Stimulated activated CD8-positive, alpha-beta memory T cell treated with anti-CD3 and anti-CD28 coated beads, Interleukin-15, amount 100 ng/mL, for 24 hours (primary cell): ENCODE data around the gene MAST1.
A peak's percentile ranks its signal among the peaks of the same experiment; 100 is the strongest.
"Not testable (repeated sequence)": the region's sequence is repeated elsewhere in the genome, so short reads cannot be mapped to it uniquely, and the experiment has no call there.

Experiments used
- DNase-seq: peaks from one replicate; pipeline ENCODE4 v3.0.0-alpha.2; 2020; ENCODE audit warnings: low read depth

Gene MAST1

DNA sequence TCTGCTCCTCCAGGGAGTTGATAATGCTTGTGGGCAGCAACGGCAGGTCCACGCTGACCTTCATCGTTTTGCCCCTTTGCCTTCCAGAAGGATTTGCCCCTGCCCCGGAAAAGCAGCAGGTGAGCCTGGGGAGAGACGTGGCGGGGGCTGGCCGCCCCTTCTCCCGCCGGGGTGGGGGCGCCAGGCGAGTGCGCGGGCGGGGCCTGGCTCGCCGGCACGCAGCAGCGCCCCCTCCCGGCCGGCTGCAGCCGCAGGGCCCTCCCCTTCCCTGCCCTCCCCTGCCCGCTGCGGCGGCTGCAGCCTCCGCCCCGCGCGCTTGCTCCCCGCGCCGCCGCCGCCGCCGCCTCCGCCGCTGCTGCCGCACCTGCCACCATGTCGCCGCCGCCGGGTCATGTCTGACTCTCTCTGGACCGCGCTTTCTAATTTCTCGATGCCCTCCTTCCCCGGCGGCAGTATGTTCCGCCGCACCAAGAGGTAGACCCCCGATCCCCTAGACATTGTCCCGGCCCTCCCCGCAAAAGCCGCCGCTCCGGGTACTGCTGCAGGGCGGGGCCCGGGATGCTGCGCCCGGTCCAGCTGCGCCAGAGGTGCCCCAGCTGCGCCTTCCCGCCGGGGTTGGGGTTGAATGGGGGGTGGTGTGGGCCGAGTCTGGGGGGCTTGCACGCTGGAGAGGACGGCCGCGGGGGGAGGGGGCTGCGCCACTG is at the start of gene MAST1:
Gene MAST1, plus strand, starts transcription at position 334 of the 704 bp plus-strand sequence. Its CDS starts 58 bp downstream, at position 392.
- no peak for DNase-seq

DNA sequence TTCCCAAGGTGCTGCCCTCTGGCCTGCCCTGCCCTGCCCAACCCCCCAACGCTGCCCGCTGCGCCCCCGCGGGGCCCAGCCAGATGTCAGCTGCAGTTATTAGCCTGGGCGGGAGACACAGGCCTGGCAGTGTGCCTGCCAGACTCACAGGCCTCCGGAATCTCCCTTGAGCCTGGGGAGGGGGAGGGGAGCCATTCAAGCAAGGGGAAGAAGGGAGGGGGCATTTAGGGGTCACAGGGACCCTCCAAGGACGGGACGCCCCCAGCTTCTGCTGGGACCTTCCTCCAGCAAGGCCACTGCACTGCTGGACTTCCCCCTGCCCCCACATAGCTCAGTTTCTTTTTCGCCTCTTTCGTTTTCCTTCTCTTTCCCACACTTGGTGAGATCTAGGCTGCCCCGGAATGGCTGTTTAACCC is 49.6 kb upstream of the MAST1 start:
- no peak for DNase-seq

DNA sequence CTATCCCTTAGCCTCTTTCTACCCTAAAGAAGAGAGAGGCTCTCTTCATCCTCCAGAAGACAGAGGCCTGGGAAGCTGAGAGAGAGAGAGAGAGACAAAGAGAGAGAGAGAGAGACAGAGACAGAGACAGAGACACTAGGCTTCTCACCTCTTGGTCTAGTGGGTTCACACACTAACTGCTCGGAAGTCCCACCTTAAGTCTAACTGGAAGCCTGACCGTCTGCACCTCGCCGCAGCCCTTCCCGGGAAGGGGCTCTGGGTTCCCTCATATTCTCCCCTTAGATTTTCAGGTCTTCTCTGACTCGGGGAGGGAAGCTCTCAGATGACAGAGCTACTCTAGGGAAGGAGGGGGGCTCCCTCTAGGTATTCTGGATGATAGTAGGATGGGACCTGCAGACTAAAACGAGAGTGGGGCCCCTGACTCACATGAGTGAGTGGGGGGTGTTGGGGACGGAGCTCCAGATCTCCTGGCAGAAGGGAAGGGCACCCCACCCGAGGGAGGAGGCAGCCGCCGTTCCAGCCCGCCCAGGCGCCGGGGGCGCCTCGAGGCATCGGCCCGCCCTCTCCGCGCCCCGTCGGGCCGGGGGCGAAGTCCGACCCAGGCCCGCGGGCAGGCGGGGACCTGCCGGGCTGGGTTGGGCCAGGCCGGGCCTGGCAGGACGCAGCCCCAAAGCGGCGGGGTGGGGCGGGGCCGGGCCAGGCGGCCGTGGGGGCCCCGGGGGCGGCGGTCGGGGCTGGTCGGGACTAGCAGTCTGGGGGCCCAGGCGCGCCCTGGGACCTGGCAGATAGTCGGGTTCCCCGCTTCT is 49.0 kb upstream of the MAST1 start:
- no peak for DNase-seq

DNA sequence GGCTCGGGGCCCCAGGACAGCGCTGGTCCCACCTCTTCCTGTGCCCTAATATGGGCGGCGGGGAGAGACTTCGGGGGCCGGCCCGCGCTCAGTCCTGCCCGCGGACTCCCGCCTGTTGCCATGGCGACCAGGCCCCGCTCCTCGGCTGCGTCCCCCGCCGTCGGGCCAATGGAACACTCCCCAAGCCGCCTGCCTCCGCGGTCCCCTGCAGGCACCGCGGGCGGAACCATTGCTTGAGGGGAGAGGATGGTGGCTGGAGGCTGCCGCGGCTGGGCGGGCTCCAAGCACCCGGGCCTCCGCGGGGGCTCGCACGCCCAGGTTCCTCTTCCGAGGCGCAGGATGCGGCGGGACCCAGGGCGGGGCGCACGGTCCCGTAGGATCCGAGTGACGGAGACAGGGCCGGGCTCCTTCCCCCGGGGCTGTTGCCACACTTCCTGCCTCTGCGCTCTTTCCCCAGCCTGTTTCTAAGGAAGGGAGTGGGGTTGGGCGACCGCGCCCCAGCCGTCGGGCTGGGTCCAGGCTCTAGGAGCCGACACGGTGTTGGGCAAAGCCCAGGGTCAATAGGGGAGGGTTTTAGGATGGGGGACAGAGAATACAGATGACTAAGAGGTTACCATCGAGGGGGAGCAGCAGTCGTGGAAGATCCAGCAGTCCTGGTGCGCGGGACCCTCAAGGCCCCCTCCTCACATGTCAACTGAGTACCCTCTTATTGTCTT is 48.3 kb upstream of the MAST1 start:
- DNase-seq = peak; percentile 84

DNA sequence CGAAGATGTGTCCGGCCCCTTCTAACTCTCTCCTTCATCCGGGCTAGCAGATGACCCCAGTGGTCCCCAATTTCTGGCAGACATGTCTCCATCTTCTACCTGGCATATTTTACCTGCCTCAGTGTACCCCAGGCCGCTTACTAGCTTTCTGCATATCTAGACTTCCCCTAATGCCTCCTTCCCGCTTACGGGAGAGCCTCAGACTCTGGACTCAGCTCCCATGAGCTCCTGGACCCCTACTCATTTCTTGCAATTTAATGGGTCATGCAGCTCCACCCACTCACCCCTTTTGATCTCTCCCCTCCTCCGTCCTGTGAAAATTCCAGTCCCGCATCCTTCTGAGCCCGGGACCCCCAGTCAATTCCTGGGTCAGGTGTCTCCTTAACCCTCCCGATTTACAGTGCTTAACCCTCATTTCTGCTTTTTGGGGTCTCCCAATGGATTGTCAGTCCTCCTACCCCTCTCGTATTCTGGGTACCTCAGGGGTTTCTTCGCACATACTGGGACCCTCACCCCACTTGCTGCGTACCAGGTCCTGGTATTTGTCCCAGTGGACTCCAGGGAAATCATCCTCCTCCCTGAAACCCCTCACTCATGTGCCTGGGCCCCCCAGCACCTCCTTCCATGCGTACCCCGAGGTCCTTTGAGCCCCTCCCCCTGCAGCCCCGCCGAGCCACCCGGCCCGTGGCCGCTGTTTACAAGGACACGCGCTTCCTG is 47.5 kb upstream of the MAST1 start:
- DNase-seq = no peak

DNA sequence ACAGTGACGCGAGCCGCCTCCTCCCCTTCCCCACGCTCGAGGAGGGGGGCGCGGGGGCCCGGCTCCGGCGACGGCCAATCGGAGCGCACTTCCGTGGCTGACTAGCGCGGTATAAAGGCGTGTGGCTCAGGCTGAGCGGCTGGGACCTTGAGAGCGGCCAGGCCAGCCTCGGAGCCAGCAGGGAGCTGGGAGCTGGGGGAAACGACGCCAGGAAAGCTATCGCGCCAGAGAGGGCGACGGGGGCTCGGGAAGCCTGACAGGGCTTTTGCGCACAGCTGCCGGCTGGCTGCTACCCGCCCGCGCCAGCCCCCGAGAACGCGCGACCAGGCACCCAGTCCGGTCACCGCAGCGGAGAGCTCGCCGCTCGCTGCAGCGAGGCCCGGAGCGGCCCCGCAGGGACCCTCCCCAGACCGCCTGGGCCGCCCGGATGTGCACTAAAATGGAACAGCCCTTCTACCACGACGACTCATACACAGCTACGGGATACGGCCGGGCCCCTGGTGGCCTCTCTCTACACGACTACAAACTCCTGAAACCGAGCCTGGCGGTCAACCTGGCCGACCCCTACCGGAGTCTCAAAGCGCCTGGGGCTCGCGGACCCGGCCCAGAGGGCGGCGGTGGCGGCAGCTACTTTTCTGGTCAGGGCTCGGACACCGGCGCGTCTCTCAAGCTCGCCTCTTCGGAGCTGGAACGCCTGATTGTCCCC is 46.8 kb upstream of the MAST1 start, which contains the start of gene JUNB:
Gene JUNB, plus strand, starts transcription at position 142 of the 706 bp plus-strand sequence. Its CDS starts 286 bp downstream, at position 428.
- peak; percentile 89 for DNase-seq

DNA sequence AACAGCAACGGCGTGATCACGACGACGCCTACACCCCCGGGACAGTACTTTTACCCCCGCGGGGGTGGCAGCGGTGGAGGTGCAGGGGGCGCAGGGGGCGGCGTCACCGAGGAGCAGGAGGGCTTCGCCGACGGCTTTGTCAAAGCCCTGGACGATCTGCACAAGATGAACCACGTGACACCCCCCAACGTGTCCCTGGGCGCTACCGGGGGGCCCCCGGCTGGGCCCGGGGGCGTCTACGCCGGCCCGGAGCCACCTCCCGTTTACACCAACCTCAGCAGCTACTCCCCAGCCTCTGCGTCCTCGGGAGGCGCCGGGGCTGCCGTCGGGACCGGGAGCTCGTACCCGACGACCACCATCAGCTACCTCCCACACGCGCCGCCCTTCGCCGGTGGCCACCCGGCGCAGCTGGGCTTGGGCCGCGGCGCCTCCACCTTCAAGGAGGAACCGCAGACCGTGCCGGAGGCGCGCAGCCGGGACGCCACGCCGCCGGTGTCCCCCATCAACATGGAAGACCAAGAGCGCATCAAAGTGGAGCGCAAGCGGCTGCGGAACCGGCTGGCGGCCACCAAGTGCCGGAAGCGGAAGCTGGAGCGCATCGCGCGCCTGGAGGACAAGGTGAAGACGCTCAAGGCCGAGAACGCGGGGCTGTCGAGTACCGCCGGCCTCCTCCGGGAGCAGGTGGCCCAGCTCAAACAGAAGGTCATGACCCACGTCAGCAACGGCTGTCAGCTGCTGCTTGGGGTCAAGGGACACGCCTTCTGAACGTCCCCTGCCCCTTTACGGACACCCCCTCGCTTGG is 46.1 kb upstream of the MAST1 start:
- no peak for DNase-seq

DNA sequence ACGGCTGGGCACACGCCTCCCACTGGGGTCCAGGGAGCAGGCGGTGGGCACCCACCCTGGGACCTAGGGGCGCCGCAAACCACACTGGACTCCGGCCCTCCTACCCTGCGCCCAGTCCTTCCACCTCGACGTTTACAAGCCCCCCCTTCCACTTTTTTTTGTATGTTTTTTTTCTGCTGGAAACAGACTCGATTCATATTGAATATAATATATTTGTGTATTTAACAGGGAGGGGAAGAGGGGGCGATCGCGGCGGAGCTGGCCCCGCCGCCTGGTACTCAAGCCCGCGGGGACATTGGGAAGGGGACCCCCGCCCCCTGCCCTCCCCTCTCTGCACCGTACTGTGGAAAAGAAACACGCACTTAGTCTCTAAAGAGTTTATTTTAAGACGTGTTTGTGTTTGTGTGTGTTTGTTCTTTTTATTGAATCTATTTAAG is 45.4 kb upstream of the MAST1 start:
- no peak for DNase-seq

DNA sequence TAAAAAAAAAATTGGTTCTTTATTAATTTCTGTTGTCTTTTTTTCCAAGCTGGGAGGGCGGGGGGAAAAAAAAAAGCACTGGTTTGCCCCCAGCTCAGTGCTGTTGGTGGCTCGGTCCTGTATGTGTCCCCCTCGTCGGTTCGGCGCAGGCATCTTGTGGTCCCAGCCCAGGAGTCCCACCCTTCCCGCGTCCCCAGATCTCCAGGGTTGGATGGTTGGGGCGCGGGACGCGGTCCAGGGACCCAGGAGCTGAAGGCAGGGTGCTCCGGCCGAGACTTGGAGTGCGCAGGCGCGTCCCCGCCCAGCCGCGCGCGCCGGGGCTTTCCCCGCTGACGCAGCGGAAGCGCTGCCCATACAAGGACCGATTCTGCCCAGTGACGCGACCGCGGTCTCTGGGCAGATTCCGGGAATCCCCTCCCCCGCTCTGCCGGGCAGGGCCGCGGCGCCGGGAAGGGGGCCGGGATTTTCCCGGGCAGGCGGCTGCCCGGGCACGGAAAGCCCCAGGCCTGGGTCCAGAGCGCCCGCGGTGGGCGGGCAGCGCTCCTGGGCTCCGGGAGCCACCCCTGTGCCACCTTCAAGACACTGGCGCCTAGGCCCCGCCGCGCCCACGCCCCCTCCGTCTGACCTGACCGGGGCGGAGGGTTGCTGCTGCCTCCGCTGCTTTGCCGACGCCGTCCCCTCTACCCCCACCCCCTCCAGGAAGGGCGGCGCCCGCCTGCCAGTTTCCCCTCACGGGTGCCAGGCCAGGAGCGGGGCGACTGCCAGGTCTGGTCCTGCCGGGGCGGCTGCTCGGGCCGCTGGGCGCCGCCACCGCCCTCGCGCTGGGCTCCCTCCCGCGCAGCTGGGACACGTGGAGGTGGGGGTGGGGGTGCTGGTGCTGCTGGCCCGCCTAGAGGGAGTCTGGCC is 44.8 kb upstream of the MAST1 start:
- peak; percentile 92 for DNase-seq

DNA sequence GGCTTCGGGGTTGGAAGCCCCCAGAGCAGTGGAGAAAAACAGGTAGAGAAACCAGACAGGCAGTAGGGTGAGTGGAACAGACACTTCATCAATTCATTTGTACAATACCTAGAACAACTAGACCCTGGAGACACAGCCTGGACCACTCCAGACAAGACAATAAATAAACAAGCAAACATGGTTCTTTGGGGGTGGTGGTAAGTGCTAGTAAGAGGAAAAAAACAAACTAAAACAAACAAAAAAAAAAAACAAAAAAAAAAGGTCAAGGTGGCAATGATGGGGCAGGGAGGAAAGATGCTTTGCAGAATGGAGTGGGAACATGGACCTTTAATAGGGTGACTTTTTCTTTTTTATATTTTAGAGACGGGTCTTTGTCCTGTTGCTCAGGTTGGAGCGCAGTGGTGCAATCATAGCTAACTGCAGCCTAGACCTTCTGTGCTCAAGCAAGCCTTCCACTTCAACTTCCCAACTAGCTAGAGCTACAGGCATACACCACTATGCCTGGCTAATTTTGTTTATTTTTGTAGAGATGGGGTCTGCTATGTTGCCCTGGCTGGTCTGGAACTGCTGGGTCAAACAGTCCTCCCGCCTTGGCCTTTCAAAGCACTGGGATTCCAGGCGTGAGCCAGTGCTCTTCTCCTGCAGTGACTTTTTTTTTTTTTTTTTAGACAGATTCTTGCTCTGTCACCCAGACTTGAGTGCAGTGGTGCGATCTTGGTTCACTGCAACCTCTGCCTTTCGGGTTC is 43.9 kb upstream of the MAST1 start:
- no peak for DNase-seq

DNA sequence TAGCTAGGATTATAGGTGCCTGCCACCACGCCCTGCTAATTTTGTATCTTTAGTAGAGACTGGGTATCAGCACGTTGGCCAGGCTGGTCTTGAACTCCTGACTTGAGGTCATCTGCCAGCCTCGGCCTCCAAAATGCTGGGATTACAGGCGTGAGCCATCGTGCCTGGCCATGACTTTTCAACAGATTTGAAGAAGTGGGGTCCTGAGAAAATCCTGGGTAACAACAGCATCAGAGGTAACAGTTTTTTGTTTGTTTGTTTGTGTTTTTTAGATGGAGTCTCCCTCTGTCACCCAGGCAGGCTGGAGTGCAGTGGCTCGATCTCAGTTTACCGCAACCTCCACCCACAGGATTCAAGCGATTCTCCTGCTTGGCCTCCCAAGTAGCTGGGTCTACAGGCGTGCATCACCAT is 43.3 kb upstream of the MAST1 start:
- DNase-seq = no peak

DNA sequence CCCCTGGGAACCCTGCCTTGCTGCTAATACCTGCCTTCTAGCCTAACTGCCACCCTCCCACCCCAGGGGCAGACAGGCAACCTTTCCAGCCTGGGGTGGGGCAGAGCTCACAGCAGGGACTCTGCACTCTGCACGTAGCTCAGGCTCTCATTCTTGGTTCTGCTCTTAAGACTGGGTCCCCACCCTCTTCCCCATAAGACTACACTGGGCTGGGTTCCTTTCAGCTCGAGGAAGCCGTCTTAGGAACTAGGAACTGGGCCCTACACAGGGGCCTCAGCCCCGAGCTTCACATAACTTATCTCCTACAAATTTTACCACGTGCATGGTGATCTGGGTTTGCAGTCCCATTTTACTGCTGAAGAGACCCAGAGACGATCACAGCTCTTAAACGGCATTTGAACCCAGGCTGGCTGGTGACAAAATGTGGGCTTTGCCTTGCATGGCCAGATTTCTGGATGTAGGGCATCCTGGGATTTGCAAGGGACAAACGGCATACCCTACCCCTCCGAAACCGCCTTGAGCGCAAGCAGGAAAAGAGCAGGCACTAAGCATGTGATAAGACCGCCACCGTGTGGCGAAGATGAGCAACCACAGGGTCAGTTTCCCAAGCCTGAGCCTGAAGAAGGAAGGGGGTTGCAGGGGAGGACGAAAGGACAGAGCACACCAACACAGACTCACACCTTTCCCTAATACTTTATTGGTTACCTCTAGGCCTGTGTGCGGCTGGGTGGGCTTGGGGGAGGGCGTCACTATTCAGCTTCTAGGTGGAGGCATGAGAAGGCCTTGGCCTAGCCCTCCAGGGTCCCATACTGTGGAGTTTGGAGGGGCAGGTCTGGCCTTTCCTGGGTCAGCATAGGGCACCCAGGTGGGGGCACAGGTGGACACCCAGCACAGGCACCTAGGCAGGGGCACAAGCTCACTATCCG is 41.9 kb upstream of the MAST1 start:
- no peak for DNase-seq

DNA sequence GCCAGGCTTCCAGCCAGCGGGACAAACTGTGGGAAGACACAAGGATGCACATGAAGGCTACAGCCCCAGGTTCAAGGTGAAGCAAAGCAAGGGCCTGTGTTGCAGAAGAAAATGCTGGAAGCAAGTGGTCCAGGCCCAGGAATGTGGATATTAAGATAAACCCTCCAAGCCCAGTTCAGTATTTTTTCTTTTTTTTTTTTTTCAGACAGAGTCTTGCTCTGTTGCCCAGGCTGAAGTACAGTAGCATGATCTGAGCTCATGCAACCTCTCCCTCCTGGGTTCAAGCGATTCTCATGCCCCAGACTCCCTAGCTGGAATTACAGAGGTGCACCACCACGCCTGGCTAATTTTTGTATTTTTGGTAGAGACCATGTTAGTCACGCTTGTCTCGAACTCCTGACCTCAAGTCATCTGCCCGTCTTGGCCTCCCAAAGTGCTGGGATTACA is 41.2 kb upstream of the MAST1 start:
- DNase-seq = no peak

DNA sequence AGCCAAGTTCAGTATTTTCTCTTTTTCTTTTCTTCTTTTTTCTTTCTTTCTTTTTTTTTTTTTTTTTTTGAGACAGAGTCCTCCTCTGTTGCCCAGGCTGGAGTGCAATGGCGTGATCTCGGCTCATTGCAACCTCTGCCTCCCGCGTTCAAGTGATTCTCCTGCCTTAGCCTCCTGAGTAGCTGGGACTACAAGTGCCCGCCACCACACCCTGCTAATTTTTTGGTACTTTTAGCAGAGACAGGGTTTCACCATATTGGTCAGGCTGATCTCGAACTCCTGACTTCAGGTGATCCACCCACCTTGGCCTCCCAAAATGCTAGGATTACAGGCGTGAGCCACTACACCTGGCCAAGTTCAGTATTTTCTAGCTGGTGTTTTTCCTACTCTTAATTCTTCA is 40.7 kb upstream of the MAST1 start:
- not testable (repeated sequence) for DNase-seq

DNA sequence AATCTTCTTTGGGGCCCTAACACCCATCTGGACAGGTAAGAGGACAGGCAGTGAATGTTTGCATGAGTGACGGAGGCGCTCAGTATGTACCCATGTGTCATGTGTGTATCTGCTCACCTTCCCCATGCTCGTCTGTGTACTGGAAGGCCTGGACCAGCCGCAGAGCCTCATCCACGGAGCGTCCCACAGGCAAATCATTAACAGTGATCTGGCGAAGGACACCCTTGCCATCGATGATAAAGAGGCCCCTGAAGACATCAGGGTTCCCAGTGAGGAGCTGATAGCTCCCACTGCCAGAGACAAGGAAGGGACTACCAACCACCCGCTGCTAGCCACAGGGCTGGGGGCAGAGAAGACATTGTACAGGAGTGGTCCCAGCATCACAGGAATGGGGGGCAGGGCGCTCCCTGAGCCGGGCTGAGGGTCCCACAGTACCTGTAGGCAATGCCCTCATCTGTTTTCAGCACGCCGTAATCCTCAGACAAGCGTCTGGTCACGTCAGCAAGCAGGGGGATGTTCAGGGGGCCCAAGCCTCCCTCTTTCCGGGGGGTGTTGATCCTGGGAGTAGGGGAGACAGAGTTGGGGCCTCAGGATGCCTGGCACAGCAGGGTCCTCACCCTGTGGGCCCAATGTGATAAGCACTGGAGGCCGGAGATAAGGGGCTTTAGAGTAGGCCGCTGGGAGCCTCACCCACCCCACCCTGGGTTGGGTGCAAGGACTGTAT is 38.4 kb upstream of the MAST1 start:
- no peak for DNase-seq

DNA sequence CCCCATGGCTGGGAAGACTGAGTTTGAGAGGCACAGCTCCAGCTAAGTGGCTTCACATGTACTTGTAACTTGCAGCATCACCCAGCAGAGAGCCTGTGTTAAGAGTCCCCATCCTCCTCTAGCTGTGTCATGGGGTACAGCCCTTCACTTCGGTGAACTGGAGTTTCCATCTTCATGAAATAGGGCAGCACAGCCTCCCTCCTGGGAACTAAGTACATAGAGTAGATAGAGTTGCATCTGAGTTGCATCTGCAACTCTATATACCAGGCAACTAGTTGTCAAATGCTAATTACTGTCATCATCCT is 37.9 kb upstream of the MAST1 start:
- DNase-seq = no peak

DNA sequence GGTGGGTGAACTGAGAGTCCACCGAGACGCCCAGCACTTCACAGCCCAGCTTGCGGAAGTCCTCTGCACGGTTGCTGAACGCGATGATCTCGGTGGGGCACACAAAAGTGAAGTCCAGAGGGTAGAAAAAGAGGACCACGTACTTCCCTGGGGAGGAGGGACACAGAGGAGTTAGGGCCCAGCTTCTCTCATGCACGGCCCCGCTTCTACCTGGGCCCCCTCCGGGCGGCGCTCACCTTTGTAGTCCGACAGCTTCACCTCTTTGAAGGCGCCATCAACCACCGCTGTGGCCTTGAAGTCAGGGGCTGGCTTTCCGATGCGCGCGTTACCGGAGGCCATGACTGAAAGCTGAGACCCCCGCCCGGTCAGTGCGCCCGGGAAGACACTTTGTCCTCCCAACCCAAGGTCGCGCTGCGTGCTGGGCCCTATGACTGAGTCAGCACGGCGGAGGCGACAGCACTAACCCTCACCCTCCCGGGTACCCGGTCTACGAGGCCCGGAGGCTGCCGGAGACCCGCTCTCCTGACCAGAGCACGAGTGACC is 37.3 kb upstream of the MAST1 start:
- DNase-seq = no peak
